EH (cell line): ENCODE measurements around the gene RTN3.

ENCODE experiments used
- DNase-seq: peaks from one replicate; pipeline ENCODE4 v3.0.0-alpha.2; 2015; ENCODE audit warnings: low read depth

RTN3 gene

DNA sequence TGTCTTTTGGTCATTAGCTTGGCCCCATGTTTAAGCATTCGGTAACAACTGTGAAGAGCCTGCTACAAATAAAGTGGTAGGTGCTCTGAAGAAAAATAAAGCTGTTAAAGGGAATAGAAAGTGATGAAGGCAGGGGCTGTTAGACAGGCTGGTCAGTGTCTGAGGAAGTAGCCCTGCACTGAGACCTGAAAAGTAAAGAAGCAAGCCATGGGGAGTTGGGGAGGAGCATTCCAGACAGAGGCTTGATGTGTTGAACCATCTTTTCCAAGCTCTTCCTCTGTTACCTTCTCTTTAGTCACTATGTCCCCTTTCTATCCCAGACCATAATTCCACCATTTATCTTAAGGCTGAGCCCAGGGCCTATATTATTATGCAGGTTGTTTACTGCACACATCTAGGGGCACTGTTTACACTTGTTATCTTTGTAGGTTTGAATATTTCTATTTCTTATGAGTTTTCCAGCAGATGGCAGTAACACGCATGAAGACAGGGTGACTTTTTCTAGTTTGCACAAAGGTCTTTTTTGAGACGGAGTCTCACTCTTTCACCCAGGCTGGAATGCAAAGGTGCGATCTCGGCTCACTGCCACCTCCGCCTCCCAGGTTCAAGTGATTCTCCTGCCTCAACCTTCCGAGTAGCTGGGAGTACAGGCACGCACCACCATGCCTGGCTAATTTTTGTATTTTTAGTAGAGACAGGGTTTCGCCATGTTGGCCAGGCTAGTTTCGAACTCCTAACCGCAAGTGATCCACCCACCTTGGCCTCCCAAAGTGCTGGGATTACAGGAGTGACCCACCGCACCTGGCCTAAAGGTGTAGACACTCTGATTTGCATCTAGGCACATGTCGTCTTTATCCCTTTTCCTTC is 64.2 kb downstream of the RTN3 start:
- DNase-seq = peak; percentile 15

DNA sequence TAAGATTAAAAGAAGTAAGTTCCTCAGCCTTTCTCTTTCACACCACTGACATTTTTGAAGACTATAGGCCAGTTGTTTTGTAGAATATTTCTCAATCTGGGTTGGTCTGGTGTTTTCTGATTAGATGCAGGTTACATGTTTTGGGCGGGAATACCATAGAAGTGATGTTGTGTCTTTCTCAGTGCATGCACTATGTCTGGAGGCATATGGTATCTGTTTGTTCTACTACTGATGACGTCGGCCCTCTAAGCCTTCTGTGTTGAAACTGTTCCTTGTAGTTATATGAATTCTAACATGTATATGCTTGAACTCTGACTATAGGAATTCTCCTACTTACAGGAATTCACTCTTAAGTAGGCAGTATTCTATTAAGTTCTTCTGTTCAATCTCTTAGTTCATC is 65.7 kb downstream of the RTN3 start:
- peak; percentile 20 for DNase-seq

DNA sequence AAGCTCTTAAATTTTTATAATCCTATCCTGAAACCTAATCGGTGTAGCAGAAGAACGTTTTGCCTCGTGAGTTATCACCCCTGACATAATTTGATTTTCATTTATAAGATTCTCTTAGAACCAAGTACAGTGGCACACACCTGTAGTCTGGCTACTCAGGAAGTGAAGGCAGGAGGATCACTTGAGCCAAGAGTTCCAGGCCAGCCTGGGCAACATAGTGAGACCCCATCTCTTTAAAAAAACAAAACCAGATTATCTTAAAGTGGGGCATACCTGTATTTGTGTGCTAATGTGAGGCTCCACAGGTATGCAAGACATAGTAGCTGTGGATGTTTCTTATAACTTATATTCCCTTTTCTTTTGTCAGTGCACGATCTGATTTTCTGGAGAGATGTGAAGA is 68.3 kb downstream of the RTN3 start:
- DNase-seq = no peak

DNA sequence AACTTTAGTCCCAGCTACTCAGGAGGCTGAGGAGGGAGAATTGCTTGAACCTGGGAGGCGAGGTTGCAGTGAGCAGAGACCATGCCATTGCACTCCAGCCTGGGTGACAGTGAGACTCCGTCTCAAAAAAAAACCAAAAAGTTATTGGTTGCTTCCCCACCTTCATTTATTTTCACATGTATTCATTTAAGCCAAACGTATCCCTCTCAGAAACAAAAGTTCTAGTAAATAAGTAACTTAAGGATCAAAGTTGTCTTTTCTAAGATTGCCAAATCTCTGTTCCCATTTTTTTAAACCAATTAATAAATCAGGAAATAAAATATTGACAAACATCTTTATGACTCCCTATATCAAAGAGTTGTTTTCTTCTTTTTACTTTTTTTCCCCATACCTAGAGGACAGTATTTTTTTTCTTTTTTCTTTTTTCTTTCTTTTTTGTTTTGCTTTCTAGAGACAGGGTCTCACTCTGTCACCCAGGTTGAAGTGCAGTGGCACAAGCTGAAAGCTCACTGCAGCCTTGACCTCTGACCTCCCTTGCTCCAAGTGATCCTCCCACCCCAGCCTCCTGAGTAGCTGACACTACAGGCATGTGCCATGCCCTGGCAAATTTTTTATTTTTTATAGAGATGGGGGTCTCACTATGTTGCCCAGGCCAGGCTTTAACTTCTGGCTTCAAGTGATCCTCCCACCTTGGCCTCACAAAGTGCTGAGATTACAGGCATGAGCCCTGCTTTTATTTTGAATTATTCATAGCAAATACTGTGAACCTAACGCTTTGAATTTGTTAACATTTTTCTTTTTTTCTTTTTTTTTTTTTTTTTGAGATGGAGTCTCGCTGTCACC is 75.8 kb downstream of the RTN3 start:
- DNase-seq = no peak

DNA sequence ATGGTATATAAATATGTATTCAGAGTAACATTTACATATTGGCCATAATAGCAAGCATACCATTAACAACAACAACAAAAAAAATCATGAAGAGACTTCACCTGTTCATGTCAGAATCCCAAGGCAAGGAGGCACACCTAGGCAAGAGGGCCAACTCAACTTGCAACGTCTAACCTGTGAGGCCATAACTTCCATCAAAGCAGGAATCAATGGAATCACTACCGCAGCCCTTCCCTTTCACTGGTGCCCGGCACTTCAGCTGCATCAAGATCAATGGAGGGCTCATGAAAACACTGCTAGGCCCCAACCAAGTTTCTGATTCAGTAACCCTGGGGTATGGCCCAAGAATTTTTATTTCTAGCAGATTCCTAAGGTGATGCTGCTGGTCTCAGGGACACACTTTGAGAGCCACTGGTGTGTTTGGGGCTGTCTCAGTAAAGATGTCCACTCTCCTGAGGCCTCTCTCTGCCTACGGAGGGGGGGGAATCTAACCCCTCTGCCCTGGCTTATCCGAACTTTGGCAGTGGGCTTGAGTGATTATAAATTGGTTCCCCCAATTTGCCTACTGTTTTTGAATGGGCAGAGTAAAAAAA is 79.3 kb downstream of the RTN3 start:
- DNase-seq = no peak

DNA sequence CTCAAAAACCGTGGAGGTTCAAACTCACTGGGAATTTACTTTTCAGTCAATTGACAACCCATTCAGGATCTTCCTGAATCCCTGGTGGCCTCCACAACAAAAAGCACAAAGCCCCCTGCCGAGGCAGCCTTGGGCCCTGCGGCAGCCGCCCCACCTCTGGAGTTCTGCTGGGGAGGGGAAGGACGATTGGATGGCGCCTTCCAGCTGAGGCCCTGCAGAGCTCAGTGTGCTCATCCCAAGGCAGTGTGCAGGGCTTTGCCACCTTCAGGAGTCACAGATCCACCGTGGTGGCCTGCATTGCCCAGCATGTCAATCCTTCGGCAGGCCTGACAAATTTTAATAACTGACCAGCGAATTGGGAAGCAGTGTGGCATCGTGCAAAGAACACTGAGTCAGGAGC is 79.9 kb downstream of the RTN3 start:
- DNase-seq = no peak

DNA sequence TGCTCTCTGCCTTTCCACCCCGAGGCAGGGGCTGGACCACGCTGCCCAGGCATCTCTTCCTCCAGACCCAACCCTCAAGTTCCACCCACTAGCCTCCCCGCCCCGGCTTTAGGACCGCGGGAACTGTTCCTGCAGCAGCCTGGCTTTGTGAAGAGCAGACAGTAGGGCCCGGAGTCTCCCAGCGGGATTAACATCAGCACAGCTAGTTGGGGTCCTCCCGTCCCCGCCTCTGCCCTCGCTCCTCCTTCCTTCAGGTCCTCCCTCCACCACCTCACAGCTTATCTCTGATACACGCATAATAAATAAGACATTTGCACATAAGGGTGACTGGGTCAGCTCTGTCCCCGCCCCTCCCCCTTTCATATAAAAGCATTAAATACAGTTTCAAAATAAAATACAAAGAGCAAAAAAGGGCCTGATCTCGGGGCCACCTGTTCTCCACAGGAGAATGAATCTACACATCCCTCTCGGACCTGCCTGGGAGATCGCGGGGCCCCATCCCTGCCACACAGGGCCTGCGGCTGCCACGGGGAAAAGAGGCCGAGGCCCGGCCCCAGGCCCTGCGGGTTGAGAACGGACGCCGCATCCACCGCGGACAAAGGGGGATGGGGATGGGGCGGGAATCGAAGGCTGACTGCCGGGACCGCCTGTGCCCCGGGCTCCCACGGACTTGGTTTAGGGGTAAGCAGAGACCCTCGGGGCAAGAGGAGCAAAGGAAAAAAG is 80.8 kb downstream of the RTN3 start:
- no peak for DNase-seq

DNA sequence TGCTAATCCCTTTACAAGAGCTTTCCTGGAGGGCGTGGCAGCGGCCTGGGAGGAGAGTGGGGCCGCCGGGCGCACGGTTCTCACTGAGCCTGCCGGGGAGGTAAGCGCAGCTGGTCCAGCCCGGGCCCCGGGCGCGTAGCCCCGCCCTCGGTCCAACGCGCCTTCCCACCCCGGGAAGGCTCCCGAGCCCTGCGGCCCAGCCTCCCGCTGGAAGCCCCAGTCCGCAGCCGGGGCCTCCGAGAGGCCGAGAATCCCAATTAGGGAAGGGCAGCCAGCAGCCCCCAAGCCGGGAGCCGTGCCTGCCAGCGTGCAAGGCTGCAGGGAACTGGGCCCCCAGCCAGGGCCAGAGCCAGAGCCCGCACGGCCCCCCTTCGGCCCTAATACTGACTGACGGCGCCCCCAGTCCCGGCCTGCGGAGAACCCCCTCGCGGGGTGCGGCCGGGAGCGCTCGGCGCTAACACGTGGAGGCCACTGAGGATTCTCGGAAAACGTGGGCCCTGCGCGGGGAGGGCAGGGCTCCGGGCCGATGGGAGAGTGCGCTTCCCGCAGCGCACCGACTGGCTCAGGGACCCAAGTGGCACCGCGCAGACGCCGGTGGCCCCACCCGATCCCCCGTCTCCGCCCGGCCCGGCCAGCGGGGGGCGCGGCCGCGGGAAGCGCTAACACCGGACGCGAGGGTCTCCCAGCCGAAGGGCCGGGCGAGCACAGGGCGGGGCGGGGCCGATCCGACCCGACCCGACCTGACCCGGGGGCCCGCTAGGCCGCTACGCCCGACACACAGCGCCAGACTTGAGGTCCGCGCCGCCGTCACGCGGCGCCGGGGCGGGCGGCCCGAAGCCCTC is 81.6 kb downstream of the RTN3 start:
- DNase-seq = no peak

DNA sequence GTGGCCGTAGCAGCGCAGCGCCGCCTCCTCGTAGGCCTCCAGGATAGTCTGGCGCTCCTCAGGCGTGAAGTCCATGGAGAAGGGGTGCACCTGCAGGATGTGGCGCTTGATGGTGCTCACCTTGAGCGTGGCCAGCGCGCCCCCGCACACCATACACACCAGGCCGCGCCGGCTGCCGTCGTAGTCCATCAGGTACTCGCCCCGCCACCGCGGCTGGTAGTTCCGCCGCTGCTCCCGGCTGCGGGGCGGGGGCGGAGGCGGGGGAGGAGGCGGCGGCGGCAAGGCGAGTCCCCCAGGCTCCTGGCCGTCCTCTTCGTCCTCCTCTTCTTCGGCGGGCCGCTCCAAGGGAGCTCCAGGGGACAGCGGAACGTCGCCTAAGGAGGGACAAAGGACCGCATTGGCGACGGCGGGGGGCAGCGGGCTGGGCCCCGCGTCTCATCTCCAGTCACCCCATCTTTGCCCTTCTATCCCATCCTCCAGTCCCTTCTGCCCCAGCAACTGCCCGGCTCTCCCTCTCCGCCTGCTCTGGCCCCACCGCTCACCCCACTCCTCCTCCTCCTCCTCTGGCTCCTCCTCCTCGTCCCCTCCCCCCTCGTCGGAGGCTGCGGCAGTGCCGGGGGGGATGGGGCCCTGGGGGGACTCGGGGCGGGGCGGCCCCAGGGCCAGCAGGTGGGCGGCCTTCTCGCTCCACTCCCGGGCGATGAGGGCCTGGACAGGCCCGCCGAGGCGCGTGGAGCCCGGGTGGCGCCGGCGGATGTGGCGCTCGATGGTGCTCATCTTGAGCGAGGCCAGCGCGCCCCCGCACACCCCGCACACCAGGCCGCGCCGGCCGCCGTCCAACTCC is 82.4 kb downstream of the RTN3 start:
- DNase-seq = no peak

DNA sequence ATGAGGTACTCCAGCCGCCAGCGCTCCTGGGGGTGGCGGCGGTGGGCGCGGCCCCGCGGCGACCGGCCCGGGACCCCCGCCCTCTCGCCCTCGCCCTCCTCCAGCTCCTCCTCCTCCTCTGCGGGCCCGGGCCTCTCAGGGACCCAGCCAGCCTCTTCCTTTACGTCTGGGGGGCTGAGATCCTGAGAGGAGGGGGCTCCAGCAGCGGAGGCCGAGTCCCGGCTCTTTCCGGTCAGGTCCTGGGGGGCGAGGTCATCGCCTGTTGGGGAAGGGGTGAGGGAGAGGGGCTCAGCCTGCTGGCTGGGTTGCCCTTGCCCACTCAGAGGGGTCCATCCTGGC is 83.0 kb downstream of the RTN3 start:
- no peak for DNase-seq

DNA sequence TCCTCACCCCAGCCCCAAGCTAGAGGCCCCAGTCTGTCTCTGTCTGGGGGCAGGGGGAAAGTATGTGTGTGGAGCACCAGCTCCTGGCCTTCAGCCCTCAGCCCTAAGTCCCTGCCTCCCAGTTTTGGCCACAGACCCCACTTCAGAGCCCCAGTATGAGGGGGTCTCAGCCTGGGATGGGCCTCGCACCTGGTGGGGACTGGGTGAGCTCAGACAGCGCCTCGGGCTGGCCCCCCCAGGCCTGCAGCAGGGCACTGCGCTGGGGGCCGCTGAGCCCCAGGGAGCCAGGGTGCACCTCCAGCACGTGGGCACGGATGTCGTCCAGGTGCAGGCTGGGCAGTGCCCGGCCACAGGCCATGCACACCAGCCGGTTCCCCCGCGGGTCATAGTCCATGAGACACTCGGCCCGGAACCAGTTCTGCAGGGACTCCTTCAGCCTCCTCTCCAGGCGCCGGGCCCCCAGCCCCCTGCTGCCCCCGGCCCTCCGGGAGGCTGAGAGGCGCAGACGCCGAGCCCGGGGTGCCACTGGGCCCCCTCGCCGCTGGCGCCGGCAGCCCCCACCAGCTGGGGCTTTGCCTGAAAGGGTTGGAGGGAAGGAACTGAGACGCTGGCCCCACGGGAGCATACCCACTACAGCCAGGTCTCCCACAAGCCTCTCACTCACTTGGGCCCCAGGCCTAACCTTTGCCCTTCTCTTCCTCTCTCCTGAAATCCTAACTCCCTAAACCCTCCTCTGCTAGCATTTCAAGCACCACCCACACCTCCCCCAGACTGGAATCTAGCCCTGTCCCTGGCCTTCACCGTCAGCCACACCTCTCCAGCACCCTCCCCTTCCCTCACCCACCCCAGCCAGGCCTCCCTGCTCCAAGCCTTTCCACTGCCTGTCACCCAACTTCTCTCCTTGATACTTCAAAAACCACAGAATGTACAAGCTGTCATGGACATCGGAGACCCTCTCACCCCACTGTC is 83.7 kb downstream of the RTN3 start:
- no peak for DNase-seq

DNA sequence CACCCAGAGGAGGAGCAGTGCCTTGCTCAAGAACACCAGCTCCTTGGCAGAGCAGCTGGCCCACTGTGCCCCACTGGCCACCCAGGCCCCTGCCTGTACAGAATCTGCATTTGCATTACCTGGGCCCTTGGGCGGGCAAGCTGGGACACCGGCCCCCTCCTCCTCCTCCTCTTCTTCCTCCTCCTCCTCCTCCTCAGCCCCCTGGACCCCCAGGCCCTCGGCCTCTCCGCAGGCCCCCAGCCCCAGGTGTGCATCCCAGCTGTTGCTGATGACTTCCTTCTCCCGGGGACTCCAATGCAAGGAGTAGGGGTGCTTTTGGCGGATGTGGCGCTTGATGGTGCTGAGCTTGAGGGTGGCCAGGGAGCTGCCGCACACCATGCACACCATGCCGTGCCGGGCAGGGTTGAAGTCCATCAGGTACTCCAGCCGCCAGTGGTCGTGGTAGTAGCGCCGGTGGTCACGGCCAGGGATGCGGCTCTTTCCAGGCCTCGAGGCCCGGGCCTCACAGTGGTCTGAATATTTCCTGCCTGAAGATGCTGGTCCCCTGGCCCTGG is 84.5 kb downstream of the RTN3 start:
- no peak for DNase-seq

DNA sequence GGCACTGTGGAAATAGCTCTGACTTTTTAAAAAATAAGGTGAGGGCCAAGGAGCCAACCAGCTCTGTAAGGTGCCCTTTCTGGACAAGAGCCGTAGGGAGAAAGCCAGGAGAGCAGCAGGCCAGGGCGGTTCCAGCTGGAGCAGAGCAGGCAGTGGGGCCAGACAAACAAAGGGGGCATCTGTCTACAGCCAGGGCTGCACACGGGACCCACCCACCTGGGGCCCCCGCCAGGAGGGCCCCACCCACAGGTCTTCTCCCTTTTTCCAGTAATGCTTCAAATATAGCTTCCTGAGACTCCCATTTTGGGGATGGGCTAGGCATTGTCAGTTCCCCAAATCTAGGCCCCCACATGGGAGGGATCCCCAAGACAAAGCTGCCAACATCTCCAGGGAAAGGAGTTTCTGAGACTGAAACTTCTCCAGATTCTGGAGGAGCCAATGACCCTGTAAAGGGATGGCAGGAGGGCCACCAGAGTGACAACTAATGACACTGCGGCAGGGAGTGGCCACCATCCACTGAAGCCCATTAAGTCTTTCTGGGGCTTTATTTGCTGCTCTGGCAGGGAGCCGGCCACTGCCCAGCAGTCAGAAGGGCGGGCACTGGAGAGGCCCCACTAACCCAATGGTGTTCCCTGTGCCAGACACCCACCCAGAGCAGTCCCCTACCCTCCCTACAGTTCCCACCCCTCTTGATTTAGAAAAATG is 85.4 kb downstream of the RTN3 start:
- DNase-seq = no peak

DNA sequence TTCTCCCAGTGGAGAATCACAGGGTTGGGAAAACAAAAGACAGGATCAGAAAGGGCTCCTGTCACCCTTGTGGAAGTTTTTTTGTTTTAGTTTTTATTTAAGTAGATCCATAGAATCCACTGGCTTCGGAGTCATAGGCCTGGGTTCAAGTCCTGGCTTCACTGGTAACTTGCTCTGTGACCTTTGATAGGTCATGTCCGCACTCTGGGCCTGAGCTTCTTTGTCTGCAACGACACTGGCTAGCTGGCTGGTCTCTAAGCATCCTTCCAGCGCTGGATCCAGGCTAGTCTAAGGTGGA is 85.9 kb downstream of the RTN3 start:
- DNase-seq = no peak

DNA sequence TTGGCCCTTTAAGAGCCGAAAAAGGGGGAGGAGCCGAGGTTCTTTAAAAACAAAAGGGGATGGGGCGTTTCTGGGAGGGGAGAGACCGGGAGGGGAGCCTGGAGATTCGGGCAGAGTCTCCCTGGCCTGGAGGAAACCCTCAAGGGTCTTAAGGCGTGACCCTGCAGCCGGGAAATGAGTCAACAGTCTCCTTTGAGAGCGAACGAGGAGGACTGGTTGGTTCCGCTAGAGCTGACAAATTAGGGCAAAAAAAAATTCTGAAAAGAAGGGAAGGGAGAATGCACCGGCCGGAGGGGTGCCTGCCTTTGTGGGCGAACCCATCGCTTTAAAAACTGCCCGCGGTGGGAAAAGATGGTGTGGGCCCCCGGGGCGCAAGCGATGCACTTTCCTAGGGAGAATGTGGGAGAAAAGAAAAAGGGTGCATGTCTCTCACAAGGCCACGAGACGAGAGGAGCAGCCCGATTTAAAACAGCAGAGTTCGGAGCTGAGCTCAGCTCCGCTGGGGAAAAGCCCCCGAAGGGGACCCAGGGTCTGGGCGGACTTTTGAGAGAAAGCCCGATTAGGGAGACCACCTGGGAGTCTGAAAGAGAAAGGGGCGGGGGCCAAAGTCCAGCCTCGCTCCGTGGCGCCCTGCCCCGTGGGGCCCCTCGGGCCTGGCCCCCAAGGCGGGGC is 86.4 kb downstream of the RTN3 start:
- peak; percentile 87 for DNase-seq

DNA sequence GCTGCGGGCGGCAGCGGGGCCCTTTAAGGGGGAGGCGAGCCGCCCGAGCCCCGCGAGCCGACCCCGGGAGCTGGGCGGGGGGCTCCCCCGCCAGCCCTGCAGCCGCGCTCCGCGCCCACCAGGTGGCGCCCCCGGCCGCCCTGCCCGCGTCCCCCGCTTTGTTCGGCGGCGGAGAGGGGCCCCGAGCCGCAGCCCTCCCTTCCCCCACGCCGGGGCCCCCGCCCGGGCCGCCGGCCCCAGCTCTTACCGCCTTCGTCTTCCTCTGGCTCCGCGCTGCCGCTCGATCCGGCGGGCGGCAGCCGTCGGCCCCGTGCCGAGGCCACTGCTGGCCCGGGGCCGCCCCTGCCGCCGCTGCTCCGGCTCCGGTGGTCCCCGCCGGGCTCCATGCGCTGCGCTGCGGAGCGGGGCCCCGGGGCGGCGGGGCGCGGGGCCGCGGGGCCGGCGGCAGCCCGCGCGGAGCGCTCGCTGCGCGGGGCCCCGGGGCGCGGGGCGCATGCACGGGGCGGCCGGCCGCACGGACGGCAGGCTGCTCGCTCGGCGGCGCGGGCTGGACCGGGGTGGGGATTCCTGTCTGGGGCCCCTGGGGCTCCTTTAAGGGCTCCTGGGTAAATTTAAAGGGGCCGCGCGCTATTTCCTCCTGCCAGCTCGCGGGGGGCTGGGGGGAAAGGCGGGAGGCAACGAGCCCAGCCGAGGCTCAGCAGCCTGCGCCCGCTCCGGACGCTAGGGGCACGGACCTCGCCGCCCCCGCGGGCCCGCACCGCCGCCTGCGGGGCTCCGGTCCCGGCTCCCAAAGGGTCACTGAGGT is 87.1 kb downstream of the RTN3 start, which contains the start of gene ZFTA:
TSS of gene ZFTA (minus strand) at position 539 of the 805 bp plus-strand sequence. CDS start at position 386, 153 bp downstream.
- peak; percentile 74 for DNase-seq
